ENCODE measurements around the gene THEM5. TPM values are rescaled to one million over a fixed set of nuclear protein-coding genes. Genes with fewer than 3 reads are reported as not detected.

THEM5 gene
- polyA plus RNA-seq, 1 donor (not counting 4 experiments of a cell fraction or from before 2014, with no cell fraction given), result 0.18 TPM

DNA sequence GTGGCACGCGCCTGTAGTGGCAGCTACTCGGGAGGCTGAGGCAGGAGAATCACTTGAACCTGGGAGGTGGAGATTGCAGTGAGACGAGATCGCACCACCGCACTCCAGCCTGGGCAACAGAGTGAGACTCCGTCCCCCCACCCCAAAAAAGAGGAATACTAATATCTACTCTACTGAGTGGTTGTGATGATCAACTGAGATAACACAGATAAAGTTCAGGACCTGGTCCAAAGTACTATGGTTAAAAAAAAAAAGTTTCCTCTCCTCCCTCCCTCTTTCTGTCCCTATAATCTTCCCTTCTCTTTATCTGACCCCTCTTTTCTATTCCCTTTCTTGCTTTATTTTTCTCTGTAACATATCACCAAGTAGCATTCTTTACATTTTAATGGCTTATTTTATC lies 17.9 kb downstream of the THEM5 start:
- Histone ChIP-seq H3K4me1 (ENCODE audit: control insufficient read depth, extremely low read depth, insufficient read depth, low read length) (peaks cover 41% of the 10 kb centered on the region), H3K9me1 (ENCODE audit: control insufficient read depth, extremely low read depth, insufficient read depth, low read length) (peaks cover 2% of the 10 kb centered on the region), H3K4me3 (ENCODE audit: control insufficient read depth in 2 of 3, extremely low read depth in 1 of 3, insufficient read depth in 2 of 3, low read depth in 1 of 3, low read length in 3 of 3) (no peak overlapping the region), H3K9ac (ENCODE audit: control insufficient read depth, extremely low read depth, insufficient read depth, low read length) (no peak overlapping the region), H3K27me3 (ENCODE audit: control insufficient read depth, extremely low read depth, insufficient read depth, low read length) (no peaks in the 10 kb centered on the region), H3K79me2 (ENCODE audit: control insufficient read depth, insufficient read depth, low read length) (no peaks in the 10 kb centered on the region), H3K27ac (ENCODE audit: control insufficient read depth, insufficient read depth, low read length) (no peak overlapping the region), H3K4me2 (ENCODE audit: control insufficient read depth, extremely low read depth, insufficient read depth, low read depth, low read length) (no peak overlapping the region), H2AFZ (ENCODE audit: control insufficient read depth, low read length) (no peak overlapping the region), H3K36me3 (ENCODE audit: control insufficient read depth in 2 of 2, extremely low read depth in 1 of 2, insufficient read depth in 2 of 2, low read length in 2 of 2) (no peaks in the 10 kb centered on the region), H3K9me3 (ENCODE audit: control insufficient read depth, low read depth, low read length) (no peaks in the 10 kb centered on the region), H4K20me1 (ENCODE audit: control insufficient read depth, extremely low read depth, insufficient read depth, low read length) (no peaks in the 10 kb centered on the region)
- dilution Hi-C loops (cut with MboI; ENCODE audit: extremely low pct_ligation_motif_present, low sequenced_read_pairs), result no loop called here
- FAIRE-seq (no peak), DNase-seq (ENCODE audit: low read depth, low spot score) (no peak)
- TF ChIP-seq, protein P1, sequence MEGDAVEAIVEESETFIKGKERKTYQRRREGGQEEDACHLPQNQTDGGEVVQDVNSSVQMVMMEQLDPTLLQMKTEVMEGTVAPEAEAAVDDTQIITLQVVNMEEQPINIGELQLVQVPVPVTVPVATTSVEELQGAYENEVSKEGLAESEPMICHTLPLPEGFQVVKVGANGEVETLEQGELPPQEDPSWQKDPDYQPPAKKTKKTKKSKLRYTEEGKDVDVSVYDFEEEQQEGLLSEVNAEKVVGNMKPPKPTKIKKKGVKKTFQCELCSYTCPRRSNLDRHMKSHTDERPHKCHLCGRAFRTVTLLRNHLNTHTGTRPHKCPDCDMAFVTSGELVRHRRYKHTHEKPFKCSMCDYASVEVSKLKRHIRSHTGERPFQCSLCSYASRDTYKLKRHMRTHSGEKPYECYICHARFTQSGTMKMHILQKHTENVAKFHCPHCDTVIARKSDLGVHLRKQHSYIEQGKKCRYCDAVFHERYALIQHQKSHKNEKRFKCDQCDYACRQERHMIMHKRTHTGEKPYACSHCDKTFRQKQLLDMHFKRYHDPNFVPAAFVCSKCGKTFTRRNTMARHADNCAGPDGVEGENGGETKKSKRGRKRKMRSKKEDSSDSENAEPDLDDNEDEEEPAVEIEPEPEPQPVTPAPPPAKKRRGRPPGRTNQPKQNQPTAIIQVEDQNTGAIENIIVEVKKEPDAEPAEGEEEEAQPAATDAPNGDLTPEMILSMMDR (optimal IDR thresholded peaks at IDR 0.05 in 1 of 3, IDR thresholded peaks at IDR 0.05 in 1 of 3, conservative IDR thresholded peaks at IDR 0.05 in 1 of 3; ENCODE audit: extremely low read depth in 1 of 3, insufficient read depth in 2 of 3, low read length in 3 of 3), result no peak
- TF ChIP-seq EZH2 (IDR thresholded peaks at IDR 0.05; ENCODE audit: low read length), result no peak

DNA sequence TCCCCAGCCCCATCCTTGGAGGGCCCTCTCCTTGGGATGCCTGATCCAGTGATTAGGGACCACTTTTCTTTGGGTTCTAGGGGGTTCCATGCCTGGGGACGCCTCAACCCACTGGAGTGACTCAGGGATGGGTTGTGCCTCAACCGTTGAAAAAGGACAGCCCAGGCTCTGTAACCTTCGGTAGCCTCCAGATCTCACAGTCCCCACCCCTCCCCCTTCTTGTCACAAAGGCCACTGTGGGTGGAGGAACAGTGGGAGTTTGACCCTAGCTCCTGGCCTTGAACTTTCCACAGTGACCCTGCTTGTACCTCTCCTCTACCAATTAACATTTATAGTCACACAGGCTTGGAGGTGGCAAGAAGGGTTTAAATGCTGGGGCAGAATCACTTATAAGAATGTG lies 19.3 kb downstream of the THEM5 start:
- H3K9me3 ChIP-seq (ENCODE audit: control insufficient read depth, low read depth, low read length), result no peaks in the 10 kb centered on the region
- no peak overlapping the region for H3K27ac ChIP-seq (ENCODE audit: control insufficient read depth, insufficient read depth, low read length)
- no peak overlapping the region for H3K4me2 ChIP-seq (ENCODE audit: control insufficient read depth, extremely low read depth, insufficient read depth, low read depth, low read length)
- H4K20me1 ChIP-seq (ENCODE audit: control insufficient read depth, extremely low read depth, insufficient read depth, low read length), result no peaks in the 10 kb centered on the region
- H3K9me1 ChIP-seq (ENCODE audit: control insufficient read depth, extremely low read depth, insufficient read depth, low read length), result peaks cover 2% of the 10 kb centered on the region
- no peak overlapping the region for H3K4me3 ChIP-seq (ENCODE audit: control insufficient read depth in 2 of 3, extremely low read depth in 1 of 3, insufficient read depth in 2 of 3, low read depth in 1 of 3, low read length in 3 of 3)
- no peak for TF ChIP-seq EZH2 (IDR thresholded peaks at IDR 0.05; ENCODE audit: low read length)
- TF ChIP-seq, protein P1 (optimal IDR thresholded peaks at IDR 0.05 in 1 of 3, IDR thresholded peaks at IDR 0.05 in 1 of 3, conservative IDR thresholded peaks at IDR 0.05 in 1 of 3; ENCODE audit: extremely low read depth in 1 of 3, insufficient read depth in 2 of 3, low read length in 3 of 3), result no peak
- H3K36me3 ChIP-seq (ENCODE audit: control insufficient read depth in 2 of 2, extremely low read depth in 1 of 2, insufficient read depth in 2 of 2, low read length in 2 of 2), result no peaks in the 10 kb centered on the region
- H2AFZ ChIP-seq (ENCODE audit: control insufficient read depth, low read length), result no peak overlapping the region
- H3K27me3 ChIP-seq (ENCODE audit: control insufficient read depth, extremely low read depth, insufficient read depth, low read length), result no peaks in the 10 kb centered on the region
- H3K9ac ChIP-seq (ENCODE audit: control insufficient read depth, extremely low read depth, insufficient read depth, low read length), result no peak overlapping the region
- peaks cover 35% of the 10 kb centered on the region for H3K4me1 ChIP-seq (ENCODE audit: control insufficient read depth, extremely low read depth, insufficient read depth, low read length)
- FAIRE-seq (no peak), DNase-seq (ENCODE audit: low read depth, low spot score) (no peak)
- dilution Hi-C loops (cut with MboI; ENCODE audit: extremely low pct_ligation_motif_present, low sequenced_read_pairs), result no loop called here
- H3K79me2 ChIP-seq (ENCODE audit: control insufficient read depth, insufficient read depth, low read length), result no peaks in the 10 kb centered on the region
